ENCODE measurements around the gene C9orf43.
"Not testable (repeated sequence)": the region's sequence is repeated elsewhere in the genome, so short reads cannot be mapped to it uniquely, and the experiment has no call there.

Gene C9orf43

GRCh38 chr9:113417370-113417769 lies 6.8 kb downstream of the C9orf43 start:
- no peak for DNase-seq (ENCODE audit: low read depth)

DNA sequence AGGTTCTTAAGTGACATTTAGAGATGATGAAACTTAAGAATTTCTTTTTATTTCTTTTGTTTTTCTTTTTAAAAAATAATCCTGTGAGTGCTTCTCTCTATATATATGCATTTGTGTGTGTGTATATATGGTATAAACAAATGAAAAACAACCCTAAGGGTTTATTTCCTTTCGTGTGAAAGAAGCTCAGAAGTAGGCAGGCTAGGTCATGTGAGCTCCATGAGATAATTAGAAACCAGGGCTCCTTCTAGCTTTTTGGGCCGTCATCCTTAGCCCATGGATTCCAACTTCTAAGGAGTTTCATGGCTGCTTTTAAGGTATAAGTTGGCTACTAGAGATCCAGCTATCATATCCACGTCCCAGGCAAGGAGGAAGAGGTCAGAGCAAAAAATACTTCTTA lies 11.2 kb downstream of the C9orf43 start:
- no peak for DNase-seq (ENCODE audit: low read depth)

DNA sequence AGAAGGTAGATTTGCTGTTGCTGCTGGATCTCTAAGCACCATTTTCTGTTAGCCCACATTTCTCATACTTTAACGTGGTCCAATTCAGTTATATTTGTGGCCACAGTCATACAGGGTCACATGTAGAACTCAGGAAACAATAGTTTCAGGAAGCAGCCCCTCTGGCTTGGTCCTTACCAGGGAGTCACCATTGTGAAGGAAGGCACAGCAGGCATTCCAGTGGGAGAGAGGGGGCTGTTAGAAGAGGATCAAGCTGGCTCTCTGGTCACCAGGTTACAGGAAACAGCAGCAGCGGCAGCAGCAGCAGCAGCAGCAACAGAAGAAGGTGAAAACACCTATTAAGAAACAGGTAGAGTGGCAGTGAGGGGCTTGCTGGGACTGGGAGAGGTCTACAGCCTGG lies 14.5 kb downstream of the C9orf43 start:
- no peak for DNase-seq (ENCODE audit: low read depth)

GRCh38 chr9:113426701-113427100 lies 16.2 kb downstream of the C9orf43 start:
- DNase-seq (ENCODE audit: low read depth) = no peak

GRCh38 chr9:113427629-113428028 lies 17.1 kb downstream of the C9orf43 start:
- DNase-seq (ENCODE audit: low read depth) = no peak

DNA sequence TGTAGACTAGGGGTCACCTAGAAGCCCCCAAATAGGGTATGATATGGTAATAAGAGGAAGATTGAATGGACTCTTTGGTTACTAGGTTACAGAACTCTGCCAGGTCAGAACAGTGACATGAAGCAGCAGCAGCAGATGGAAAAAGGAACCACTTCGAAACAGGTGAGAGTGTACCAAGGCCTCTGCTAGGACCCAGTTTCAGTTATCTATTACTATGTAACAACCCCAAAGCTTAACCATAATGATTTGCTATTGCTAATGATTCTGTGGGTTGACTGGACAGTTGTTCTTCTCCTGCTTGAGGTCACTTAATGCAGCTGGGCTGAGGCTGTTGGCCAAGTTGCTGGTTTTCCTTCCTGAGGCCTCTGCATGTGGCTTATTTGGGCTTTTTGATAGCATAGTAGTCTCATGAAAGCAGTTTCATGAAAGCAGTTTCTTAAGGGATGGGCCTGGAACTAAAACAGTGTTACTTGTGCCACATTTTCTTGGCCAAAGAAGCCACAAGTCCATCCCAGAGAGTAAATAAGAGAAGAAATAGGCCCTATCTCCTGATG lies 17.6 kb downstream of the C9orf43 start:
- no peak for DNase-seq (ENCODE audit: low read depth)

GRCh38 chr9:113431191-113431590 lies 20.6 kb downstream of the C9orf43 start:
- DNase-seq (ENCODE audit: low read depth) = no peak

- no peak for DNase-seq (ENCODE audit: low read depth)
Observed at GRCh38 chr9:113436728-113437515, 26.4 kb downstream of the C9orf43 start.

GRCh38 chr9:113437716-113438115 lies 27.2 kb downstream of the C9orf43 start:
- not testable (repeated sequence) for DNase-seq (ENCODE audit: low read depth)

DNA sequence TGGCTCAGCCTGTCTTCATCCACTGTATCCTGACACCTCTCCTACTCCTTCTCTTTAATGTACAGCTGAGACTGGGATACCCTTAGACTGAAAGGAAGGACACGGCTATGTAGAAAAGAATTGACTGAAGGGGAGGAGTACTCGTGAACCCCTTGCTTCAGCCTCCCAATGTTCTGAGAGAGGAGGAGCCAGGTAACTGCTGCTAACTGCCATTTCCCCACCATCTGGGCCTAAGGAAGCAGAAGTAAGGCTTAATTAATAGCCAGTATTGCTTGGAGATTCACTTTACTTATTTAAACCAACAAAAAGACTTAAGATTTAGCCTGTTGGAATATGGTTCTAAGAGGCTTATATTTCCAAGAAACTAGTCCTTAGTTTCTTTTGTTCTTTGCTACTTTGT lies 34.2 kb downstream of the C9orf43 start:
- no peak for DNase-seq (ENCODE audit: low read depth)

- no peak for DNase-seq (ENCODE audit: low read depth)
Observed at GRCh38 chr9:113446323-113446740, 35.8 kb downstream of the C9orf43 start.

- no peak for DNase-seq (ENCODE audit: low read depth)
Observed at GRCh38 chr9:113449376-113449775, 38.8 kb downstream of the C9orf43 start.

- no peak for DNase-seq (ENCODE audit: low read depth)
Observed at GRCh38 chr9:113452113-113452605, 41.6 kb downstream of the C9orf43 start.

DNA sequence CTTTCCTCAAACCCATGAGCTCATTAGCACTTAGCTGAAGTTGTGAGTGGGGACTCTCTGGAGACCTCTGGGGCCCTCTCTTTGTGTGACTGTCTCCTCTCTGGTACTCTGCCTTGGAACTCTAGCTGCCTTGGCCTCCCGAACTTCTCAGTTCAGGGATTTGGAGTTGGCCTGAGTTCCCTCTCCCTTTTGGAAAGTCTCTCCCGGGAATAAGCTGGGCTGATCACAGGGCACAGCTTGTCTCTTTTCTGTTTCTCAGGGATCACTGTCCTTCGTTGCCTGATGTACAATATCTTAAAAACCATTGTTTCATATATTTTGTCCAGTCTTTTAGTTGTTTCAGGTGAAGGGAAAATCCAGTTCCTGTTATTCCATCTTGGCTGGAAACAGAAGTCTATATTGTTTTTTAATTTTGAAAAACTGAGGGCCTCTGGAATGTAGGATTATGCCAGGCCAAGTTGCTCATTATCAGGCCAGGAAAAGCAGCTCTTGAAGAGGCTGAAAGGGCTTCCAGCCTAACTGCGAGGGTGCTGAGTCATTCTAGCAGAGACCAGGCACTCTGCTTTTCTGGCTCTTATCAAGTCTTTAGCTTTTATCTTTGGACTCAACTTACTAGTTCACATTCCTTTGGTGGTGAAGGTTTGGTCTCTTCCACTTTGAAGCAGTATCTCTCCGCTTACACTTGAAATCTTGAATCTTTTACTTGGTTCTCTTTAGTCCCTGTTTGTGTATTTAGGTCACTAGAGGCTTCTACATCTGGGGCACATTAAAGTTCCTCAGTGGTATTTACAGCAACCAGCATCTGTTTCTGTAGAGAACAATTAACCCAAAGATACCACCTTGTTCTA lies 44.6 kb downstream of the C9orf43 start:
- DNase-seq (ENCODE audit: low read depth) = peak; percentile 88

DNA sequence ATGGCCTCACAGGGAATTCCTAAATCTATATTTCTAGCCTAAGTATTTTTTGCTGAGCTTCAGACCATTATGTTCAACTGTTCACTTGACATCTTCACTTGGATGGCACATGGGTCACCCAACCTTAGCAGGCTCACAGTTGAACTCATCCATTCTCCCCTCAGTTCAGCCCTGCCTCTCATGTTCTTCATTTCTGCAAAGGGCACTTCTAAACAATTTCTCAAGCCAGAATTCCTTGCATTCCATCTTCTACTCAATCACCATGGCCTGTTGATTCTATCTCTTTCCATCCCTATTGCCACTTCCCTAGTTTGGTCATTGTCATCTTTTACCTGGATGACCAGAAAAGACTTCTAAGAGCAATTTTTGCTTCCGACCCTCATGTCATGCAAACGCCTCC lies 45.7 kb downstream of the C9orf43 start:
- DNase-seq (ENCODE audit: low read depth) = no peak

GRCh38 chr9:113461285-113461684 lies 50.7 kb downstream of the C9orf43 start:
- no peak for DNase-seq (ENCODE audit: low read depth)

DNA sequence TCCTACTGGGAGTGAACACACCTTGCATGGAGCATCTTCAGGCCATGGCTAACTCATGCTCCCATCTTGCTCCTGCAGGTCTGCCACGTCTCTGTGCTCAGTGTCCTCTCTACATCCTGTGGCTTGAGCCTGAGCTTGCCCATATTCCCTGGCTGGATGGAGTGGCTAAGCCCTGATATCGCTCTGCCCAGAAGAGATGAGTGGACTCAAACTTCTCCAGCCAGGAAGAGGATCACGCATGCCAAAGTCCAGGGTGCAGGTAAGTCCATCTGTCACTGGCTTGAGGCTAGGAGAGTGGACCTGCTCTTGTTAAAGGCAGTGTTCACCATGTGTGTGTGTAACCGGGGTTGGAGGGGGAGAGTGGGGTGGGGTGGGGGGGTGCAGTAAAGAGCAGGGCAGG lies 51.4 kb downstream of the C9orf43 start:
- no peak for DNase-seq (ENCODE audit: low read depth)

DNA sequence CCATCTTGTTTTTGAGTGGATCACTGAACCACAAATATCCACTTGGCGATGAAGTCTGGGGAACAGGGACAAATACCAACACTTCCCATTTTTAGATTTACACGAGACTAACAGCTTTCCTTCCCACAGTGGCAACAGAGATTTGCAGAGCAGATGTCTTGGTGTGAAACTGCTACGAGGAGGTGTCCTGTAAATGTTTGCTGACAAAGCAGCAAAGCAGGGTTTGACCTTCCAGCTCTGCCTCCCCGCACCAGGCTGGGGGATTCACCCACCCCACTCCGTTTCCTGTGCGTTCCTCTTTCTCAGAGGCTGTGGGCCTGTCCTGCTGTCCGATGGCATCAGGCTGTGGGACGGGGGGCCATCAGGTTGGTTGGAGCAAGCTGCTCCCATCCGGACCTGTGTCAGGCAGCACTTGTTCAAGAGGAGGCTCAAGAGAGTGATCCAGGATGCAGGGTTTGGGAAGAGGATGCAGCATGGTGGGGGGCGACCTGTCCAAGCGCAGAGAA lies 52.3 kb downstream of the C9orf43 start:
- DNase-seq (ENCODE audit: low read depth) = no peak

DNA sequence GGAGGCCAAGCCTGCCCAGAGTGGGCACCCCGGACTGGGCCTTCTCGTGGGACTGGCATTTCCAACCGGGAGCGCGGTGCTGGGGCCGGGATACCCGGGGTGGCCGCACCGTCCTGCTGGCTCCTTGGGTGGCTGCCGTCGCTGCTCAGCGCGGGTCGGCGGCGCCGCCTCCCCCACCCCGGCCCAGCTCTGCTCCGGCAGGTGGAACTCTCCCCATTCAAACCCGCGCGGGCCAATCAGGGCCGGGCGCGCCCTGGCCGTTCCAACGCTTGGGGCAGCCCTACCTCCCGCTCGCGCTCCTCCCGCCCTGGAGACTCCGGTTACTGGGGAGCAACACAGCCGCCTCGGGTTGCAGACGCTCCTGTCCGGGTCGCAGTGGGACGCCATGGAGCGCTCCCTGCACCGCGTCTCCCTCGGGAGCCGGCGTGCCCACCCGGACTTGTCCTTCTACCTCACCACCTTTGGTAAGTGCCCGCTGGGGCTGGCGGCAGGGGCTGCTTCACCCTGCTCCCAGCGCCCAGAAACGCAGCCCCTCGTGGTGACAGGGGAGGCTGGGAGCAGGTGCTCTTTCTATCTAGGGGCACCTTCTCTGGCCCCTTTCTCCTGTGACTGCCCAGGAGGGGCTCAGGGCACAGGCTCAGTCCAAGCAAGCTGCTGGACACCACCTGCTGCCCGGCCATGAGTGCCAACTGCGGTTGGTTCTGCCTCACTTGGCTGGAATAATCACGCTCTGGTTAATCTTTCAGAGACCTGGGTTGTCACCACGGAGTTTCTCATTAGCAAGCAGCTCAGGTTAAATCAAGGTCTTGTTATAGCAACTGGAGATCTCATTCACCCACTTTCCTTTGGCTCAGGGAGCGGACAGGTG lies 53.1 kb downstream of the C9orf43 start, which contains the start of gene RGS3:
RGS3 (plus strand) TSS at position 310 of the 868 bp plus-strand sequence; CDS start at position 386, 76 bp downstream.
- DNase-seq (ENCODE audit: low read depth) = no peak

DNA sequence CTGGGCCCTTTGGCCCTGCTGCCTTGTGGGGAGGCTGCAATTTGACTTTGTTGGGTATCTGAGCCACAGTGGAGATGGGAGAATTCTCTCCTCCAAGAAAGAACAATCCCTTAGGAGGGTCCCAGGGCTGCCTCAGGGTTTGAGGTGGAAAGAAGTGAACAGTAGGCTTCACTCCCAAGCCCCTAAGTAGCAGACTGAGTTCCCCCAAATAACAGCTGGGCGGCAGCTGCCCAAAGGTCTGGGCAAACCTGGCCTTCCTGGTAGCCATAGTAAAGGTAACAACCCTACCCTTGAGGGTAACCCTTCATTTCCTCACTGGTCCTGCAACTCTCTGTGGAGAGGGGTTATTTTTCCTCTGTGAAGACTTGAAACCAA lies 53.7 kb downstream of the C9orf43 start:
- no peak for DNase-seq (ENCODE audit: low read depth)

GRCh38 chr9:113465599-113466140 lies 55.1 kb downstream of the C9orf43 start:
- no peak for DNase-seq (ENCODE audit: low read depth)

Measured in non-pigmented ciliary epithelial cell (primary cell).